ENCODE results near the gene ALG5.

ALG5 gene

GRCh38 chr13:36999054-36999714 is at the start of gene ALG5:
Gene ALG5, minus strand, starts transcription at chr13:36999340. Its CDS starts 40 bp downstream, at chr13:36999300.
- H3K79me2 ChIP-seq (ENCODE audit: insufficient read depth, low read depth): peaks cover 52% of the 10 kb centered on the region
- H4K20me1 ChIP-seq (ENCODE audit: insufficient read depth): no peaks in the 10 kb centered on the region
- H3K36me3 ChIP-seq (ENCODE audit: insufficient read depth): no peaks in the 10 kb centered on the region
- TF ChIP-seq CTCF (conservative IDR thresholded peaks at IDR 0.05; ENCODE audit: low read depth, low read length): peak; percentile 72
- peaks cover 10% of the 10 kb centered on the region for H3K4me1 ChIP-seq (ENCODE audit: low read depth, poor library complexity, severe bottlenecking)
- H2AFZ ChIP-seq (ENCODE audit: low read depth): peak within 1 kb of the TSS; percentile 79
- peak within 1 kb of the TSS; percentile 40 for H3K4me3 ChIP-seq (IDR thresholded peaks at IDR 0.05; ENCODE audit: insufficient read depth, low read depth, low read length)
- H3K4me2 ChIP-seq: peak within 1 kb of the TSS; percentile 84
- no peaks in the 10 kb centered on the region for H3K27me3 ChIP-seq (ENCODE audit: insufficient read depth, low read depth)
- peak within 1 kb of the TSS; percentile 95 for H3K9ac ChIP-seq
- H3K27ac ChIP-seq: peak within 1 kb of the TSS; percentile 98

GRCh38 chr13:37047846-37048245 is 48.7 kb upstream of the ALG5 start:
- no peaks in the 10 kb centered on the region for H3K36me3 ChIP-seq (ENCODE audit: insufficient read depth)
- peaks cover 6% of the 10 kb centered on the region; the same call in 1 of the 2 replicates for H3K79me2 ChIP-seq (ENCODE audit: insufficient read depth, low read depth)
- H3K27me3 ChIP-seq (ENCODE audit: insufficient read depth, low read depth): no peaks in the 10 kb centered on the region
- no peak overlapping the region for H2AFZ ChIP-seq (ENCODE audit: low read depth)
- H3K27ac ChIP-seq: no peak overlapping the region
- no peak for TF ChIP-seq CTCF (conservative IDR thresholded peaks at IDR 0.05; ENCODE audit: low read depth, low read length)
- no peak overlapping the region for H3K9ac ChIP-seq
- H3K4me3 ChIP-seq (IDR thresholded peaks at IDR 0.05; ENCODE audit: insufficient read depth, low read depth, low read length): no peak overlapping the region
- no peaks in the 10 kb centered on the region for H4K20me1 ChIP-seq (ENCODE audit: insufficient read depth)
- H3K4me2 ChIP-seq: no peak overlapping the region
- H3K4me1 ChIP-seq (ENCODE audit: low read depth, poor library complexity, severe bottlenecking): no peaks in the 10 kb centered on the region

GRCh38 chr13:37047032-37047431 is 47.9 kb upstream of the ALG5 start:
- H4K20me1 ChIP-seq (ENCODE audit: insufficient read depth): no peaks in the 10 kb centered on the region
- no peaks in the 10 kb centered on the region for H3K4me1 ChIP-seq (ENCODE audit: low read depth, poor library complexity, severe bottlenecking)
- H3K27ac ChIP-seq: no peak overlapping the region
- no peaks in the 10 kb centered on the region for H3K27me3 ChIP-seq (ENCODE audit: insufficient read depth, low read depth)
- H3K9ac ChIP-seq: no peak overlapping the region
- no peaks in the 10 kb centered on the region for H3K36me3 ChIP-seq (ENCODE audit: insufficient read depth)
- no peak overlapping the region for H3K4me2 ChIP-seq
- no peak for TF ChIP-seq CTCF (conservative IDR thresholded peaks at IDR 0.05; ENCODE audit: low read depth, low read length)
- H3K79me2 ChIP-seq (ENCODE audit: insufficient read depth, low read depth): peaks cover 4% of the 10 kb centered on the region; the same call in 1 of the 2 replicates
- no peak overlapping the region for H3K4me3 ChIP-seq (IDR thresholded peaks at IDR 0.05; ENCODE audit: insufficient read depth, low read depth, low read length)
- H2AFZ ChIP-seq (ENCODE audit: low read depth): no peak overlapping the region

GRCh38 chr13:37046062-37046461 is 46.9 kb upstream of the ALG5 start:
- H3K27ac ChIP-seq: no peak overlapping the region
- no peak overlapping the region for H3K4me3 ChIP-seq (IDR thresholded peaks at IDR 0.05; ENCODE audit: insufficient read depth, low read depth, low read length)
- no peak overlapping the region for H3K9ac ChIP-seq
- H2AFZ ChIP-seq (ENCODE audit: low read depth): no peak overlapping the region
- no peaks in the 10 kb centered on the region for H4K20me1 ChIP-seq (ENCODE audit: insufficient read depth)
- H3K79me2 ChIP-seq (ENCODE audit: insufficient read depth, low read depth): no peaks in the 10 kb centered on the region; the same call in 1 of the 2 replicates
- TF ChIP-seq CTCF (conservative IDR thresholded peaks at IDR 0.05; ENCODE audit: low read depth, low read length): no peak
- no peak overlapping the region for H3K4me2 ChIP-seq
- no peaks in the 10 kb centered on the region for H3K27me3 ChIP-seq (ENCODE audit: insufficient read depth, low read depth)
- no peaks in the 10 kb centered on the region for H3K4me1 ChIP-seq (ENCODE audit: low read depth, poor library complexity, severe bottlenecking)
- H3K36me3 ChIP-seq (ENCODE audit: insufficient read depth): no peaks in the 10 kb centered on the region

All from KMS-11 (cell line).